ENCODE measurements around the gene SIVA1. TPM values are rescaled to one million over a fixed set of nuclear protein-coding genes. Genes with fewer than 3 reads are reported as not detected.

SIVA1 gene
- total RNA-seq, 2 experiments from 2014 or later, result 137 to 147 TPM

DNA sequence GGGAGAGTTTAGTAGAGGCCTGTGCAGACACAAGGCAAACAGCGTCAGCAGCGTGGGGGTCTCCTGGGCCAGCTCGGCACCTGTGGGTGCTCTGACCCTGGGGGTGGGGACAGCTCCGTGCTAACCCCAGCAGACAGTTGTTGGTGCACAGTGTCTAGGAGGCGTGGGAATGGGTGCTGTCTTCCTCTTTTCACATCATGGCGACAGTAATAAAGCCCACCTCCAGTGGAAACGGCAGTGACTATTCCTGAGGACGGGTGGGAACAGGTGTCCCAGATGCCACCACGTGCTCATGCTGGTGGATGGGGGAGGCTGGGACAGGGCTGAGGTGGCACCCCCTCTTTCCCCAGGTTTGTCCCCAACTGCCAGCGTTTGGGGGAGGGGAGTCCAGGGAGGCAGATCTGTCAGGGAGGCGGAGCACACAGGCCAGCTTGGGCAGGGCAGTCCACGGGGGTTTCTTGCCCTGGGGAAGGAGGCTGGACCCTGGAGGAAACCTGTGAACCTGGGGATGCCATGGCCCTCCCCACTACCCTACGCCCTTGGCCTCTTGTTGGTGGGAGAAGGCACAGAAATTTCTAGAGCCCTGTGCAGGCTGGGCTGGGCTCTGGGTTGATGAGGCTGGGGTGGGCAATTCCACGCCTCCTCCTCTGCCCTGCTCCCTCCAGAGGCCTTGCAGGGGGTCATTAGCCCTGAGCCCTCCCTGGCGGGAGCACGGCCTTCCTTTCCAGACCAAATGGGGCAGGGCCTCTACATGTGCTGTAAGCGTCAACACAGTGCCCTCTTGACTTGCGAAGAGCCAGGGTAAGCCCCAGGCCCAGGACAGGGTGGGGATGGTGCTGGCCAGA, 51.8 kb downstream of the SIVA1 start:
- no peak overlapping the region for H3K27ac Mint-ChIP-seq
- H3K36me3 Mint-ChIP-seq, result no peaks in the 10 kb centered on the region
- DNase-seq, result no peak
- peaks cover 2% of the 10 kb centered on the region for H3K27me3 Mint-ChIP-seq
- H3K9me3 Mint-ChIP-seq, result no peaks in the 10 kb centered on the region
- H3K4me3 Mint-ChIP-seq, result no peak overlapping the region
- H3K4me1 Mint-ChIP-seq, result peaks cover 10% of the 10 kb centered on the region

DNA sequence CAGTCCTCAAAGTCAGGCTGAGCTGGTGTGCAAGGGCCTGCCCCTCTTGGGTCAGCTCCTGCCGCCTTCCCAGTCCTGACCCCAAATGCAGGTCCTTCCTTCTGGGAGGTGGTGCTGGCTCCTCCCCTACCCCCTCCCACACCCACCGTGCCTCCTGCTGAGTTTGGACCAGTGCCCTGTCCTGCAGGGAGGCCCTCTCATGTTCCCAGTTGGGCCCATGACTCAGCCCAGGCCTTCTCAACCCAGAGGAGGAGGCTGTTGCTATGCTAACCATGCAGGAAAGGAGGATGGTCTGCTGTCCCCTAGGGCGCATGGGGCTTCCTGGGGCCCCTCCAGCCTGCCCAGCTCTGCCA, 52.4 kb downstream of the SIVA1 start:
- Mint-ChIP-seq H3K4me3 (no peak overlapping the region), H3K36me3 (no peaks in the 10 kb centered on the region), H3K27me3 (no peaks in the 10 kb centered on the region), H3K27ac (no peak overlapping the region), H3K4me1 (peaks cover 8% of the 10 kb centered on the region), H3K9me3 (no peaks in the 10 kb centered on the region)
- no peak for DNase-seq

DNA sequence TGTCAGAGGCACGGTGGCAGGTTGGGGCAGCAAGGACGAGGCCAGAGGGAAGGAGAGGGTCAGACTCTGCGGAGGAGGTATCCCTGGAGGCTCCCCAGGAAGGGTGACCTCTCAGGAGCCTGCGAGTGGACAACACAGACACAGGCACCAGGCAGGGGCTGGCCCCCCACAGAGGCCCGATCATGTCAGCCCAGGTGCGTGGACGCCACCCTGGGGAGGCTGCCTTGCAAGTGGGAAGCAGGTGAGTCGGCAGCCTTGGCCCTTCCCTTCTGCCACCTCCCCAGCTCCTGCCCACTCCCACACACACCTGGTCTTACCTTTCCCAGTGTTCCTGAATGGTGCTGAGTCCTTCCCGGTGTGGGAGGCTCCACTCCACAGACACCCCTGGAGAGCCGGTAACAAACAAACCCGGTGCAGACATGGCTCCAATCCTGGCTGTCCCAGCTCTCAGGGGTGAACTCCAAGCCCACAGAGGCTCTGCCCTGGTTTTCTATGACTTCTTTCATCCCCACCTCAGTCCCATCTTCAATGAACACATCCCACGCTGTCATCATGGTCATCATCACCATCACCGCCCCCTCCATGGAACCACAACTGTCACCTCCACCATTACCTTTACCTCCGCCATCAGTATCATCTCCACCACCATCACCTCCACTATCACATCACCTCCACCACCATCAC, 53.1 kb downstream of the SIVA1 start:
- H3K4me3 Mint-ChIP-seq, result no peak overlapping the region
- peaks cover 8% of the 10 kb centered on the region for H3K4me1 Mint-ChIP-seq
- no peaks in the 10 kb centered on the region for H3K9me3 Mint-ChIP-seq
- no peak for DNase-seq
- H3K36me3 Mint-ChIP-seq, result no peaks in the 10 kb centered on the region
- no peaks in the 10 kb centered on the region for H3K27me3 Mint-ChIP-seq
- no peak overlapping the region for H3K27ac Mint-ChIP-seq

DNA sequence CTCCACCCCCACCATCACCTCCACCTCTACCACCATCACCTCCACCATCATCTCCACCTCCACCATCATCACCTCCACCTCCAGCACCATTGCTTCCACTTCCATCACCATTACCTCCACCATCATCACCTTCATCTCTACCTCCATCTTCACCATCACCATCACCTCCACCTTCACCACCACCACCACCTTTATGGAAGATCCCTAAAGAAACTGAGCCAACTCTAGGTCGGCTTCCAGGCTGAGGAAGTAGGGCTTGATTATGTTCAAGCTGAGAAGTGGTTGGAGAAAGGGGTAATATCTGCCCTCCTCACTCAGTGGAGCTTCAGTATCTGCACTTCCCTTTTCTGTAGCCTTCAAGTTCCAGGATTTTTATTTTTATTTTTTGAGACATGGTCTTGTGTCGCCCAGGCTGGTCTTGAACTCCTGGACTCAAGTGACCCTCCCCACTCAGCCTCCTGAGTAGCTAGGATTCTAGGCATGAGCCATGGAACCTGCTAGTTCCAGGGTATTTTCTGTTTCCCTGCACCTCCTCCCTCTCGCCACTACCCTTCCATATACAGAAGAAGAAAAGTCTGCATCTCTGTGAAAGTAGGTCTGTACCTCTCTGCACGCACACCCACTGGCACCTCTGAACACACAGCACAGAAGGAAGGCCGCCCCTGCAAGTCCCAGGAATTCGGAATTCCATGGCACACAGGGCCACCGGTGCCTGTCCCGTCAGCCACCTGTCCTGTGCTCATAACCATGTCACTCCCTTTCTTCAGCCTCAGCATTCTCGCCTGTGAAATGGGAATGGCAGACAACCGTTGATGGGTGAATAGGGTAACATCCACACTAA, 53.9 kb downstream of the SIVA1 start:
- Mint-ChIP-seq H3K4me3 (no peak overlapping the region), H3K27ac (no peak overlapping the region)
- no peak for DNase-seq

DNA sequence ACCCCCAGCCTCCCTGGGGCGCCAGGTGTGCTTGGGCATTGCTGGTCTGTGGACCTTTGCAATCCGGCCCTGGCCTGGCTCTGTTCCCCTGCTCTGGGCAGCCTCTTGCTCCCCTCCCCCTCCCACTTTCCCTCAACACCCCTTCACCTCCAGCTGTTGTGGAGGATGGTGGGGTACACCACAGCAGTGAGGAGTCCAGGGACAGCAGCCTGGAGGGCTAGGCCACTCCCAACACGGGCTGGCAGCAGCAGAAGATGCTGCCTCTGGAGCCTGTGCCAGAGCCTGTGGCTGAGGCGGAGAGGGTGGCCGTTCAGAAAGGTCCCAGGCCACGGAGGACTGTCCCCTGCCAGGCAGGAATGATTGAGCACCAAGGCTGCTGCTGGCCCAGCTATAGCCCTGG, 55.5 kb downstream of the SIVA1 start:
- H3K4me1 Mint-ChIP-seq, result peaks cover 4% of the 10 kb centered on the region
- H3K36me3 Mint-ChIP-seq, result no peaks in the 10 kb centered on the region
- H3K4me3 Mint-ChIP-seq, result no peak overlapping the region
- no peak overlapping the region for H3K27ac Mint-ChIP-seq
- no peaks in the 10 kb centered on the region for H3K27me3 Mint-ChIP-seq
- H3K9me3 Mint-ChIP-seq, result no peaks in the 10 kb centered on the region
- DNase-seq, result no peak

More for the DNA sequence above, 53.9 kb downstream of the SIVA1 start:
- H3K27me3 Mint-ChIP-seq, result no peaks in the 10 kb centered on the region
- H3K9me3 Mint-ChIP-seq, result no peaks in the 10 kb centered on the region
- peaks cover 6% of the 10 kb centered on the region for H3K4me1 Mint-ChIP-seq
- H3K36me3 Mint-ChIP-seq, result no peaks in the 10 kb centered on the region

Other genes with a start within 250 kb of the SIVA1 start
- gene C14orf180, start 173.4 kb upstream of the SIVA1 start, total RNA-seq, result not detected
- not detected for gene TMEM179, start 148.4 kb upstream of the SIVA1 start, total RNA-seq
- gene INF2, start 63.5 kb upstream of the SIVA1 start, total RNA-seq, result 10 to 100 TPM; 67.8 TPM
- 1 to 10 TPM in 1 of 2 experiments, under 1 TPM in 1; 0.87 to 1.7 TPM for gene ADSS1, start 28.9 kb upstream of the SIVA1 start, total RNA-seq
- gene AKT1, start 42.6 kb downstream of the SIVA1 start, total RNA-seq, result 100 to 1,000 TPM; 112 TPM
- gene ZBTB42, start 48.0 kb downstream of the SIVA1 start, total RNA-seq, result 1 to 10 TPM; 1.1 to 1.4 TPM
- 1 to 10 TPM; 4.6 to 4.7 TPM for gene CEP170B, start 112.1 kb downstream of the SIVA1 start, total RNA-seq
- gene PLD4, start 171.7 kb downstream of the SIVA1 start, total RNA-seq, result not detected
- under 1 TPM in 1 of 2 experiments, not detected in 1; 0.02 TPM for gene AHNAK2, start 225.2 kb downstream of the SIVA1 start, total RNA-seq
- gene CLBA1, start 232.6 kb downstream of the SIVA1 start, total RNA-seq, result 1 to 10 TPM; 1.5 to 1.9 TPM

All from activated naive CD8-positive, alpha-beta T cell treated with anti-CD3 and anti-CD28 coated beads for 36 hours (primary cell).